Inflammatory macrophage (primary cell): ENCODE measurements around the gene PHF12.

Experiments
- DNase-seq, 2 donors: peaks; one replicate each; pipeline ENCODE4 v3.0.0-alpha.2; 2020 to 2022
- total RNA-seq, 18 experiments: gene quantifications; one replicate each; lab custom pipeline; 2026; ENCODE audit warnings: mixed read lengths in 6 of 18, inconsistent platforms in 2 of 18; lab: John Stamatoyannopoulos, UW

Gene PHF12
- total RNA-seq = 3.7 to 42.3 (median 13.3) reads per million in 18 experiments

DNA sequence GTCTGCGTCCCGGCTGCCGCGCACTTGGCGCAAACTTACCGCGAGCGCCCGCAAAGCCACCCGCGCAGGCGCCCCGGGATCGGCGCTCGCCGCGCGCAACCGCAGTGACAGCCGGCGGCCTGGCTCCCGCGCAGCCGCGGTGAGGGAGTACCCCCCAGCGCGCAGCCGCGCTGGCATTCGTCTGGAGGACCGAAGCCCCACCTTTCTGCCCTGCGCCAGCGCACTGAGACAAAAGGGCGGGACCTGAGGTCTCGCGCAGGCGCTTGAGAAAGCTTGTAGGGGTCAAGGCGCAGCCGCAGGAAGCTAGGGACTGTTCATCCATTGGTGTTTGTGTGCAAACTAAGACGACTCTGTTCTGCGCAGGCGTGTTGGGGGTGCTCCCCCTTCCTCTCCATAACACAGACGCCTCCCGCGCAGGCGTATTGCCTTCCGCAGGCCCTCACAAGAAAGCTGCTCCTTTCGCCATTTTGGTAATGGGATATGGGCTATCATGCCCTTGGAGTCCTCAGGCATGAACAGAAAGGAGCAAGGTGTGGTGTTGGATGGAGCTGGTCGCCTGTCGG, at the start of gene PHF12:
Gene PHF12, minus strand, starts transcription at position 91 of the 563 bp plus-strand sequence. CDS start 558 bp downstream, outside the sequence.
- peak; percentile 100 for DNase-seq

- no peak for DNase-seq
Observed at GRCh38 chr17:29000973-29001372, 49.7 kb upstream of the PHF12 start.

DNA sequence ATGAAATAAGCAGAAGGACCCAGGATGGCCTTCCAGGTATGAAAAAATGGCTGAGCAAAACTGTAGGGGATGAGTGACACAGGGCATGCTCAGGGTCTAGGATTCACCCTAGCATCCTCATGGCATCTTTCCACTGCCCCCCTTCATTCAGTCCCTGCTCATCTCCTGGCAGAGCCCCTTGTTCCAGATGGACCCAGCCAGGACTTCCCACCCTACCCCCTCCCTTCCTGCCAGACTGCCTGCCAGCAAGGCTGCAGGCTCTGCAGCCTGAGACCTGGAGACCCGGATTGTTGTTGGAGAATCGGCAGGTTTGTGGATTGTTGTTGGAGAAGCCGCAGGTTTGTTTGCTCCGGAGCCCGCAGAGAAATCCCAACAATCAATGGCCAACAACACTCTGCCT, 47.9 kb upstream of the PHF12 start:
- no peak for DNase-seq

- DNase-seq = no peak
Observed at GRCh38 chr17:28997806-28998205, 46.5 kb upstream of the PHF12 start.

DNA sequence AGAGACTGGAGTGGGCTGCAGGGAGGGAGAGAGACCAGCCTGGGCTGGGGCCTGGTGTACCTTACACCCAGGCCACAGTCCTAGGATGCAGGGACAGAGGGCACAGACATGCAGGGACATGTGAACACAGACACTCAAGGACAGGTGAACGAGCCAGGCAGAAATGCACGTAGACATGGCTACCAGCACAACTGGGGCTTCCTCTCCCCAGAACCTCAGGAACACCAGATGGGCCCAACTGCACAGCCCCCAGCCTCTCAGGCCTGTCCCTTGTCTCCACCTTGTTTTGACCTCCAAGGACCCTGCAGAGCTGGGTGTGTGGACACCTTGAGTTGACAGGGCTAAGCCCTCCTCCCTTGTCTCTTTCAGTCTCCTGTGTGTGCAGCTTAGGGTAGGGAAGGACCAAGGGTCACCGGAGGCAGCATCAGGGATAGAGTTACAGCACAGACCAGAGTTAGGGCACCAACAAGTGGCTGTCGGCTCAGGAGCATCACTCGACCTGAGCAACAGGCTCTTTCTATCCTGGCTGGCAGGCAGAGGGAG, 45.3 kb upstream of the PHF12 start:
- DNase-seq = no peak

DNA sequence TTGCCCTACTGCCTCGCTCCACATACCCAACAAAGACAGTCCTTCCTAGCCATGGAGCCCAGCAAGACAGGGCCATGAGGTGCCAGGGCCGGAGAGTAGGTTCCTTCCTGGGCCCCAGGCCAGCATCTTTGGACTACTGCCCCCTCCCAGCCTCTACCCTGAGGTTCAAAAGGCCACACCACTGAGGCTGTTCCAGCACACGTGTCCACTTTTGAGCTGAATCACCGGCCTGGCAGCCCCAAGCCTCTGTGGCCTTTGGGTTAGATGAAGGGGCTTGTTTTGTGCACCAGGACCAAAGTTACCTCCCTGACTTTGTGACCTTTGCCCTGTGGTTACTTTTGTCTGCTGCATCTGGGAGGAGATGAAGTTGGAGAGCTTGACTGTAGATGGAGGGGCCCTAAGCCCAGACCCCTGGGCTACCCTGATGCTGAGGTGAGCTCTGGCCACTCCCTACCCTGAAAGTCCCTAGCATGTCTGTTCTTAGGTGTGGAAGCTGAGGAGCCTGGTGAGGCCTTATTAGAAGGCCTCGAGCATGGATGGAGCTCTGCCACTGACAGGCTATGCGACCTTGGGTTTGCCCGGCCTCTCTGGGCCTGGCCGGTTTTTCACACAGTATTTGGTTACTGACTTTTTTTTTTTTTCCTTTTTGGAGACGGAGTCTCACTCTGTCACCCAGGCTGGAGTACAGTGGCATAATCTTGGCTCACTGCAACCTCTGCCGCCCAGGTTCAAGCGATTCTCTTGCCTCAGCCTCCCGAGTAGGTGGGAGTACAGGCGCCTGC, 42.5 kb upstream of the PHF12 start:
- no peak for DNase-seq

- DNase-seq = no peak
Observed at GRCh38 chr17:28992625-28993600, 41.6 kb upstream of the PHF12 start.

GRCh38 chr17:28992185-28992584, 40.9 kb upstream of the PHF12 start:
- no peak for DNase-seq

DNA sequence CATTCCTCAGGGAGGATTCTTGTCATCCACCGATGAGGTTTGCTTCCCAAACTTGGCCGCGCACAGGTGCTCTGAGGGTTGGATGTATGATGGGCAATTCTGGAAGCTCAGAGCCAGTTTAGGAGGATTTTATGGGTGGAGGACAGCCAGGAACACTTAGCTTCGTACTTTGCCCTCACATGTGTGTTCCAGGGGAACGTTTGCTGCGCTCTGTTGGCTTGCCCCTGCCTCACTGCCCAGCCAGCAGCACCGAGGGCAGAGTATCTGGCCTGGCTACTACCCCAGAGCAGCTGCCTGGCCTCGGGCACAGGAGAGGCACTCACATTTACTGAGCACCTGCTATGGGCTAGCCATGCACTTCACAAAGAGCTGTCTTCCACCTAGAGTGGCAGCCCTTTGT, 40.5 kb upstream of the PHF12 start:
- no peak for DNase-seq

GRCh38 chr17:28989028-28989427, 37.7 kb upstream of the PHF12 start:
- DNase-seq = no peak

GRCh38 chr17:28988475-28988874, 37.2 kb upstream of the PHF12 start:
- DNase-seq = no peak

- no peak for DNase-seq
Observed at GRCh38 chr17:28986714-28987655, 35.7 kb upstream of the PHF12 start.

DNA sequence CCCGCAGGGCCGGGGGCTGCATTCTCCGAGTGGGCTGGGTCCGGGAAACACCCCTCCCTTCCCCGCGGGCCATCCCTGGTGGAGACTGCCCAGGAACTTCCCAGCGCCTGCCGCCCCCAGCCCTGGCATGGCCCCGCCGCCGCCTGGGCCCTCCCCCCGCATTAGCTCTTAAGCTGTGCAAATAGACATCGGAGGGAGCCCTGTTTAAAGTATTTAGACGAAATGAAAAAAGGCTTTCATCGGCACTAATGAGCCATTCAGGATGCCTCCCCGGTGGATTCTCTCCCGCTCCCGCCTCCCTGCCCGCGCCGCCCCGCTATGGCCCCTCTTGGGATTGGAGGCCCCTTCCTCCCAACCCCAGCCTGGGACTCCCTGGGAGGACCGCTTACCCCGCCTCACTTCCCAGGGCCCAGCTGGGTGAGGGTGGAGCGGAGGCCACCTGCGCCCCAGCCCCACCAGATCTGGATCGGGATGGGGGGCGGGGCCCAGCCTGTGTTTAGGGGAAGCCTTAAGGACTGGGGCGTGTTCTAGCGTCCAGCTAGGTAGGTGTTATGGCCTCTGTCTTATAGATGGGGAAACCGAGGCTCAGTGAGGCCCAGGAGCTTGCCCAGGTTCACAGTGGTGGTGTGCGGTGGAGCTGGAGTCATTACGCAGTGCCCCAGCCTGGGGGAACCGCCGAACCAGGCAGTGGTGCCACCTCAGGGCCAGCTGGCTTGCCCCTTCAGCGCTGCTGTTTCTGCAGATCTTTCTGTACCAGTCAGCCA, 34.8 kb upstream of the PHF12 start:
- no peak for DNase-seq

DNA sequence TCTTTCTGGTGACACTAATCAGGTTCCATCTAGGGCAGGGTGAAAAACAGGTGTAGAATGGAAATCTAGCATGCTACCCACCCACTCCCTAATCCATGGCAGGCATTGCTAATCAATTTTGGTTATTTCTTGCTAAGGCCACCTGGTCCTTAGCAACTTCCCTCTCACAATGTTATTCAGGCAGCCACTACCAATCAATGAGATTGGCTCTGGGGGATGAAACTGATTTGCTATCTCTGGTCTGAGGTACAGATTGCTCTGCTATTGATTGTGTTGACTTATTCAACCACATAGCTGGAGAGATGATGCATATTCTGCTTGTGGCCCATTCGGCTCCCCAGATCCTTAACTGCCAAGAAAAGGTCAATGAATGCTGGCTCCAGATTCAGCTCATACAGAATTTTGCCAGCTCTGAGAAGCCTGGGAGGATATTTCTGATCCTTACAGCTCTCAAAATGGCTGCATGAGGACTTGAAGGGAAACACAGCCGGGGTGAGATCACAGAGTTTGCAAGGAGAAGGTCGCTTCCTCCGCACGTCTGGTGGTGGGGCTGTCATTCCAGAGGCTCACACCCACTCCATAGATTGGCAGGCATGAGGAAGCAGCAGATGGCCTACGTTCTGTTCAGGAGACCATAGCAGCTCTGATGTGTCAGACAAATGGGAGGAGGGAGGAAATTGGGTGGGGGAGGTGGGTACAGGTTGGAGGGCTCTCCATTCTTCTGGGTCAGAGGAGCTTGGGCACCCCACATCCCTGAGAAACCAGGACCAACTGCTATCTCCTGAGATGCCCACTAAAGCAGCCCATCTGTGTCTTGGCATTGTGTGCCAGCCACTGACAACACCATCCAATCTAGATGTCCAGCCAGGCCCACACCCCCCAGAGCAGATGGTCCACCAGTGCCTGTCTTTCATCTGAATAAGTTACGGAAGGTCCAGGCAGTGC, 32.2 kb upstream of the PHF12 start:
- DNase-seq = peak; percentile 82 to 95

DNA sequence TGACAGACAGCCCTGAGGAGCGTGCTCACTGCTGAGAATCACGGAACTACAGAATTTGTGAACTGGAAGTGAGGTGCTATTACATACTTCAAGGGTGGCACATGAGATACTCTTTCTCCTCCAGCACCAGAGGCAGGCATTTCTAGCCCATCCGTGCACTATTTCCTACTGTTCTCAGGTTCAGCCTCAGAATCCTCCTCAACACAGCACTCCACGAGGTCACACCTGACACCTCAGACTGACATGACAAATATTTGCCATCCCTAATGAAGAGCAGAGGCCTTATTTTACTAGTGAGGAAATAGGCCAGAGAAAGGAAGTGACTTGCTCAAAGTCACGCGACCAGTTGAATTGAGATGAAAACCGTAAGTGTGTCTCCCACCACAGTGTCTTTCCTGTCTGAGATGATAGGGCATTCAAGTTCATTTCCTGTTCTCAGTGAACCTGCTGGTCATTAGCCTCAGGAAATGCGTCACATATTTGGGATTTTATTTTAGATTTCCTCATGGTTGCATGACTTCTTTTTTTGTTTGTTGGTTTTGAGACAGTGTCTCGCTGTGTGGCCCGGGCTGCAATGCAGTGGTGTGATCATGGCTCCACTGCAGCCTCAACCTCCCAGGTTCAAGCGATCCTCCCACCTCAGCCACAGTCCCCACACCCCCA, 30.9 kb upstream of the PHF12 start:
- peak; percentile 92 to 95 for DNase-seq

DNA sequence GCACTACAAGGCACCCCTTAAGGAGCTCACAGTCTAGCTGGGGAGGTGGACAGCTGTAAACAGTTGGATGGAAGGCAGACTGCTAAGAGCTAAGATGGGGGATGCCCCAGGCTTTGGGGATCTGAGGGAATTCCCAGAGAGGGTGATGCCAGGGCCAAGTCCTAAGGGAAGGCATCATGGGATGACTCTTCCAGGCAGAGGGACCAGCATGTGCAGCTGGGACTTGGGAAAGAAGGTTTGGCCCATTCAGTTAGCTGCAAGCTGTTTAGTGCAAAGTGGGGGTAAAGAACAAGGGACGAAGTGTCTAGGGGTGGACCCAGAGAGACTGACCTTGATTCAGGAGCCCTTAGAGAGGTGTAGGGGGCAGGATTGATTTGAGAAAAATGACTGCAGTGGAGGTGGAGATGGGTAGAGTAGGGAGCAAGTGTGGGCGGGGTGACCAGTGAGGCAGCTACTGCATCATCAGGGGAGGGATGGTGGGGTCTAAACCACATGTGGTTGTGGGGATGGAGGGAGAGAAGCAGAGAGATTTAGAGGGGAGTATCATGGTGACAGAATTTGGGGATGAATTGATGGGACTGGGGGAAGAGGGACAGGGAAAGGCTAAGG, 27.1 kb upstream of the PHF12 start:
- no peak for DNase-seq

- no peak for DNase-seq
Observed at GRCh38 chr17:28977659-28978355, 26.5 kb upstream of the PHF12 start.

- no peak for DNase-seq
Observed at GRCh38 chr17:28975646-28976045, 24.3 kb upstream of the PHF12 start.
